ENCODE results near the gene SULT1C2.
"Not testable (repeated sequence)": the region's sequence is repeated elsewhere in the genome, so short reads cannot be mapped to it uniquely, and the experiment has no call there.

SULT1C2 gene

GRCh38 chr2:108288534-108289106, at the start of gene SULT1C2:
Gene SULT1C2 (plus strand): TSS chr2:108288895. CDS start chr2:108293668, 4,773 bp downstream.
- no peak for DNase-seq

DNA sequence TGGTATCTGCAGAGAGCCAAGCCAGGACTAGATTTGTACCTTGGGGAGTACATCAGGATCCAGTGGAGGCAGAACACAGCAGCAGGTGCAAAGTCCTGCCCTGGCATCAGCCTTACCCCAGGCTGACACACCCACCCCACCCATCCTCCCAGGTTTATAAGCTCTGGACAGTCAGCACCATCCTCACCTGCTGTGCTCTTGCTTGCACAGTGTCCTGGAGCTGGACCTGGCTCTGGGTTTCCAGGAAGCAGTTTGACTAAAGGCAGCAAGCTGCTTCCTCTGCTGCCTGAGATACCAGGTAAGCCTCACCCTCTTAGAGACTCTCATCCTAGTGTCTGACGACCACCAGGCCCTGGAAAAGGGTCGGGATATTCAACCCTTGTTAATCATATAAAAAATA, 48.9 kb upstream of the SULT1C2 start, which contains the start of gene SULT1C3:
Gene SULT1C3, plus strand, starts transcription at position 183 of the 400 bp plus-strand sequence. CDS start 7,227 bp downstream, outside the sequence.
- DNase-seq = no peak

DNA sequence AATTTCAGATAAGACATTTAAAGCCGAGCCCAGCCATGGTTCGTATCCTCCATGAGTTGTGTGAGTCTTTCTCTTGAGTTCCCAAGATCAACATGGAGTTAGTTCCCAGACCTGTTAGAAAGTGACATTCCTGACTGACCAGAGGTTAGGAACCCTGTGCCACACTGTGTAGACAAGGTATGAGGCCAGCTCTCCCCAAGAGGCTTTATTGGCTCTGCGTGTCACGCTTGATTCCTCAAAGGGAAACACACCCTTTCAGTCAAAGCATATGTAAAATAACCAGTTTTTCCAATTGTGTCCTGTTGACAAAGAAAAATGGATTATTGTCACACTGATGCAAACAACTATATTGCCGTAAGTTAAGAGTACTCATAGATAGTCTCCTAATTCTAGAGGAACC, 47.7 kb upstream of the SULT1C2 start:
- no peak for DNase-seq

- no peak for DNase-seq
Observed at GRCh38 chr2:108243566-108243965, 45.1 kb upstream of the SULT1C2 start.

GRCh38 chr2:108244667-108245414, 43.9 kb upstream of the SULT1C2 start:
- DNase-seq = no peak

GRCh38 chr2:108253106-108253505, 35.6 kb upstream of the SULT1C2 start:
- no peak for DNase-seq

DNA sequence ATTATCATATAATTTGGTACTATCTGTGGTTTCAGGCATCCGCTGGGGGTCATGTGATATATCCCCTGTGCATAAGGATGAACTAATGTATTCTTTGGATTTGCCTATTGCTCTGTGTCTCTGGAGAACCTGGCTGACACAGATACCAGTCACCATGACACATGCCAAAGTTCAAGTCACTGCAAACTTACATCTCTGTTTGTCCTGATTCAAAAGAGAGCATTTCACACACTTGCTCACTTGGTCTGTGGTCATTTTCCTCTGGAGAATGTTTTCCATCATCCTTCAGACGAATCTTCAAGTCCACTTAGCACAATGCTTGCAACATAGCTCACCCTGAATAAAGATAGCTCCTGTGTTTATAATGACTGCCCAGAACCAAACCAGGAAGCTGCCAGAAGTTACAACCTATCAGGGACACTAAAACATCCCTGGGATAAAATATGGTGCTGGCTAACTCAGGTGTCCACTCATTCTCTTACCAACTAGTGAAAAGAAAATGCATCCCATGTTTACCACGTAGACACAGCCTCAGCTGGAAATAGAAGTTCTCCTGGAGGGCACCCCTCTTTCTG, 30.9 kb upstream of the SULT1C2 start:
- DNase-seq = no peak

DNA sequence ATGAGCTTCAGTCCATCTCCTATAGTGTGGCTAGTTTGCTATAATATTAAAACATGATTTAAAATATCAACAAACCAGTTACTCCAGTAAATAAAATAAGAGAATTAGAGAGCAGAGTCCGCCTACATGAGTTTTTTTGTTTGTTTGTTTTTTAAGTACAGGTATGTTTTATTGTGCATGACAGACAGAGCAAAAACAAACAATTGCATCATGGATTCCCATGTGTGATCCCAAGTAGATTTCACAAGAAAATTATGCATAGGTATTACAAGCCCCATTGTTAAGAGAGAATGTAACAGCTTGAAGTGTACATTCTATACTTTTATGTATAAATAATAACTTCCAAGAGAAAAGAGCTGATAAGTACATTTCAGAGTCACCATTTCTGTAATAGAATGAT, 27.9 kb upstream of the SULT1C2 start:
- no peak for DNase-seq

DNA sequence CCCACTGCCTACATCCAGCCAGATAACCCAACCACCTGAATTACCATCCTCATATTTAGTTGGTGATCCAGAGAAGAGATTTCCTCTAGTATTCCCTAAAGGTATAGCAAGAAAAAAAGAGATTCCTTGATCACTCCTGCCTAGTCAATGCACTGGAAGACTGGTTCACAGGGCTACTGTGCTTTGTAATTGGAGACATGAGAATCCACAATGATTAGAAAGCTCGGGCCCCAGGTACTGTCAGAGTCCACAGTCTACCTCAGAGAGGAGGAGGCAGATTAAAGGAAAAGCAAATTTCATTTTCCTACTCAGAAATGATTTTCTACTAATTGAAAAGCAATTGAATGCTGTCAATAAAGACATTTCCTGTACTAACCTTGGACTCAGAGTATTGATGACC, 26.7 kb upstream of the SULT1C2 start:
- DNase-seq = no peak

- no peak for DNase-seq
Observed at GRCh38 chr2:108263401-108263800, 25.3 kb upstream of the SULT1C2 start.

GRCh38 chr2:108266218-108266617, 22.5 kb upstream of the SULT1C2 start:
- no peak for DNase-seq

DNA sequence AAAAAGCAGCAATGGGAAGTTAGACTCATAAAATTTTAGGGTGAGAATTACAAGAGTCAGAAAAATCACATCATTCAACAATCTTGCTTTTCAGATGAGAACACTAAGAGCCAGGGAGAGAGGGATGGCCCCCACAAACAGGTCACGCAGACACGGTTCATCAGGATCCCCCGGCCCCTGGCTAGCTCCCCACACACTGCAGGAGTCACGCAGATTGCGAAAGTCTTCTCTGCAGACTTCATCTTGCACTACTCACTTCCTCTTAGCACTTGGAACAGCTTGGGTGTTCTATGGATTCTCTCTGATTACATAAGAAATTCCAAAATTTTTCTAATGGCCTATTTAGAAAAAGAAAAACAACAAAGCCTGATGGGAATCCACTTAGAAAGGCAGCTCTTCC, 21.6 kb upstream of the SULT1C2 start:
- DNase-seq = no peak

GRCh38 chr2:108268001-108268400, 20.7 kb upstream of the SULT1C2 start:
- no peak for DNase-seq

DNA sequence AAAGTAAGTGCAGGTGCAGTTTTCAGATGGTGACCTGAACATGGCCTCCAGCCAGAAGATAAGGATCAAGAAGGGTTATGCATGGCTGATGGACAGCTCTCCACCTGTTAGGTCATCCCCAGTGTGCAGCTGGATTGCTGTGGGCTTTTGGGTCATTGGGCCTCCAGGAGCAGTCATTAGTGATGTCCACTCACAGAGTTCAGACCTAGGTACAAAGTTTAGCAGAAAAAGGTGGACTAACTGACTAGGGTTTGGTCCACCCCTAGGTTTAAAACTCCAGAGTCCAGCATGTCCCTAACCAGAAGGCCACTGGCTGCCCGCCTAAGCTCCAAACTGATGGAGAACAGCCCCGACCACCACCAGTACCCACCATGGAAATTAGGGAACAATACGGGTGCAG, 18.3 kb upstream of the SULT1C2 start:
- DNase-seq = no peak

DNA sequence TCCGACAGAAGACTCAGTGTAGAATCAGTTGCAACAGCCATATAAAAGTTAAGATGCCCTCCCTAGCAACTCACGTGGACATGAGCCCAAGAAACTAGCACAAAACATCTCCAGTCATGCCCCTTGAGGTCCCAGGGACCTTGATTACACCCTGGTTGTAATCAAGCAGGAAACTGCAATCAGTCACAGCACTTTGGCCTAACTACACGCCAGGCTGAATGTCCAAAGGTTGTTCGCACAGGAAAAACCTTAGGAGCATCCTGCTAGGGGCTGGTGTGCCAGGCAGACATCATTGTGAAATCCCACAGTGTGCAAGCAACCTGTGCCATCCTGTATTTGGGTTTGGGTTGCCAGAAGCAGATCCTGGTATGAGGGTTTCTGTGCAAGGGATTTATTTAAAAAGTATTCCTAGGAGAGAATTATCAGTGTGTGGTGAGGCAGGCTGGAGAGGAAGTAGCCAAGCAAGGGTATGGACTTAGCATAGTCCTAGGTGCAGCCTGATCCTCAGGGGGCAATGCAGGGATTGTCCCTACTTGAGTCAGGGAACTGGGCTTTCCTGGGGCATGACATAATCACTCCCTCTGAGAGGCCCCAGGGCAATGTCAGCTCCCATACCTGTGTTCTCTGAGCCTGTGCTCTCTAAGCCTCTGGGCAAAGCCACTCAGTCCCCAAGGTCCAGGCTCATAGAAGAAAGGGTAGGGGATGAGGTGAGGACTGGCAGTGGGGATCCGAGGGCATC, 17.8 kb upstream of the SULT1C2 start:
- DNase-seq = no peak

- no peak for DNase-seq
Observed at GRCh38 chr2:108271691-108272253, 16.9 kb upstream of the SULT1C2 start.

- no peak for DNase-seq
Observed at GRCh38 chr2:108278631-108279030, 10.1 kb upstream of the SULT1C2 start.

GRCh38 chr2:108279468-108279867, 9.2 kb upstream of the SULT1C2 start:
- no peak for DNase-seq

DNA sequence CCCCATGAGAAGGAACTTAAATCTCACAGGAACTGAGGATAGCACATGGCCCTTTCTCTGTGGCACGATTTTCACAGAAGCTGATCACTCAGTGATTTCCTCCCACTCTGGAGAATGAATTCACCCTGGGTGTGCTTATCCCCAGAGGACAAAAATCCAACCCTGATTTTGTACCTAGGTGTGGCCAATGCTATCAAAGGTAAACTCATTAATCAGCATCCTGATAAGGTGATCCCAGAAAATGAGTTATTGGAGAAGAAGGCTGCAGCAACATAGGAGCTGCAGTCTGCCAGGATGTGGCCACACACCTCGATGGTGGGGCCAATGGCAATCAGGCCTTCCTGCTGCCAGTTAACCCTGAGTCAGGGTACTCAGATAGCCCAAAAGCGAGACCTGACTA, 8.2 kb upstream of the SULT1C2 start:
- DNase-seq = no peak

DNA sequence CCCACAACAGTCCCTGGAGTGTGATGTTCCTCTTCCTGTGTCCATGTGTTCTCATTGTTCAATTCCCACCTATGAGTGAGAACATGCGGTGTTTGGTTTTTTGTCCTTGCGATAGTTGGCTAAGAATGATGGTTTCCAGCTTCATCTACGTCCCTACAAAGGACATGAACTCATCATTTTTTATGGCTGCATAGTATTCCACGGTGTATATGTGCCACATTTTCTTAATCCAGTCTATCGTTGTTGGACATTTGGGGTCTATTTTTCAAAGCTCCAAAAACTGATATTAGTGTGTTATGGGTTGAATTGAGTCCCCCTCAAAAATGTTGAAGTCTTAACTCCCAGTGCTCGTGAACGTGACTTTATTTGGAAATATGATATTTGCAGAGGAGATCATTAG, 4.1 kb upstream of the SULT1C2 start:
- not testable (repeated sequence) for DNase-seq

DNA sequence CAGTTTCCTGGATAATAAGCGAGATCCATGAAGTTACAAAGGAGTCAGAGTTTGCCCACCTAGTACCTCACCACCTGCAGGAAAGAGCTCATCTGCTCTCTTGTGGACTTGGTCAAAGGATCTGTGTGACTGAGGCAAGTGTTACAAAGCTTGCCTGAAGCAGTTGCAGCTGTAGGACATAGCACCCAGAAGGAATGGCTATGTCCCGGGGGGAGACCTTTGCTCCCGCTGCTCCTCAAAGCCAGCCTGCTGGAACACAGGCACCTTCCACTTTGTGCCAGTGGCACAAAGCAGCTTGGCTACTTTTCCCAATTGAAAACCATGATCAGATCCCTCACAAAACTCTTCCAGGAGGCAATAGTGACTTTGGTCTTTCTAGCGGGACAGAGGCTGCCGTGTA, 3.1 kb upstream of the SULT1C2 start:
- no peak for DNase-seq

GRCh38 chr2:108287169-108287568, 1.5 kb upstream of the SULT1C2 start:
- DNase-seq = no peak

DNA sequence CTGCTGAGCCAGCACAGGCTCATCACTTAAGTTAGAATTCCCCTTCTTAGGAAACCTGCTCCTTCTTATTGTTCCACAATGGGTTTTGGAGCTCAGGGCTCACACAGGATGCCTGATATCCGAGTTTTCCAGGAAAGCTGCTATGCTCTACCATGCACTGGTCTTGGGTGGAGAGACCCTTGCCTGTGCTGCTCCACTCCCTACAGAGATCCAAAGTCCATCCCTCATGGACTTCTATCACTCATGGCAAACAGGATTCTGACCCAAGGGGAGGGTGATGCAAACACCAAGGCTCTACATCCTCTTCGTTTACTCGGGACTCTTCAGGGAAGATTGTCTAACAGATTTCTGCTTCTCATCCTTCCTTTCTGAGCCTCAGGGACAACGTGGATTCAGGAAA, 5.2 kb downstream of the SULT1C2 start:
- no peak for DNase-seq

Measured in stimulated activated naive CD4-positive, alpha-beta T cell treated with Interleukin-2 at 50 U/mL for 16 hours (primary cell).